Measurements from ENCODE around the gene RGS7. TPM values are rescaled to one million over a fixed set of nuclear protein-coding genes. Genes with fewer than 3 reads are reported as not detected.

Gene RGS7
- polyA plus RNA-seq, 12 donors: 0.07 to 0.14 (median 0.09) TPM; not detected in 9

GRCh38 chr1:241079459-241079858 is 277.5 kb downstream of the RGS7 start:
- no peak for DNase-seq

DNA sequence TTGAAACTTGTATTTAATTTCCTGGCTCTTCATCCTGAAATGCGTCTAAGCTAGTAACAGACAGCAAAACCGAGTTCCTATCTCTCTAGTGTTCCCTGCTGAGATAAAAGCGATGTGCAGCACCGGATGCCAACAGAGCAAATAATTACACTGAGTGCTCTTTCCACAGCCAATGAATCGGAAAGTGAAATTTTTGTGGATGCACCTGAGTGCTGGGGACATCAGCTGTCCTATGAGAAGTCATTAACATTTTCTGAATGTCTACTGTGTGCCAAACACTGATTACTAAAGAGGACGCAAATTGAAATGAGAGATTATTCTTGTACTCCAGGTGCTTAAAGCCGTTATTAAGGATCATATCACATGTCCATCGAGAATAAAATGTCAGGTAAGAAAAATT is 278.0 kb downstream of the RGS7 start:
- no peak for DNase-seq

DNA sequence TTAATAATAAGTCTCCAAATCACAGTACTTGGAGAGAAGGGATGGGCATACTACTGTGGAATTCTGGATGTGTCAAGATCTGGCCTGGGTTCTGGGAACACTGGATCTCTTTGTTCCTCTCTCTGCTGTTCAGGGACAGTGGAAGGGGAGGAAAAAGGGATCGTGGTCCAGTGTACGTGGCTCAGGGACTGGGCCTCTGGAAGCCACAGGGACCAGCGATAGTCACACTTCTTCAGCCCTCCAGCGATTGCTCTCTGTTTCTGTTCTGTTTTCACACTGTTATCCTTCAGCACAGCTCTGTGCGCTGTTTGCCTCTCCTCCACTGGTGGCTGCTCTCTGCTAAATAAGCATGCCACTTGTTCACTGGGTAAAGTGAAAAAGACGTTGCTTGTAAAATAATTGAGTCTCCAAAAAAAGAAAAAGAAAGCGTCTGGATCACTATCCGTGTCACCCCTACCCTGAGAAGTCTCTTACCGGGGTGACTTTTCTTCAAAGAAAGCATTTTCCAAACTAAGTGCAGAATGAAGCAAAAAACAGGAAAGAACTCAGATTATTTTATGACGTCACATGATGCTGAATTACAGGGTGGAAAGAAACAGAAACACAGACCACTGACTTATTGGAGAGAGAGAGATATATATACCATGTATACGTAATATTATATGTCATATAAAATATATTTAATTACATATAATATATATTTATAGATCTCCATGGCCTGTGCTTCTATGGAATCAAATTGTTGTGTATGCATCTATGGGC is 279.4 kb downstream of the RGS7 start:
- DNase-seq: no peak

DNA sequence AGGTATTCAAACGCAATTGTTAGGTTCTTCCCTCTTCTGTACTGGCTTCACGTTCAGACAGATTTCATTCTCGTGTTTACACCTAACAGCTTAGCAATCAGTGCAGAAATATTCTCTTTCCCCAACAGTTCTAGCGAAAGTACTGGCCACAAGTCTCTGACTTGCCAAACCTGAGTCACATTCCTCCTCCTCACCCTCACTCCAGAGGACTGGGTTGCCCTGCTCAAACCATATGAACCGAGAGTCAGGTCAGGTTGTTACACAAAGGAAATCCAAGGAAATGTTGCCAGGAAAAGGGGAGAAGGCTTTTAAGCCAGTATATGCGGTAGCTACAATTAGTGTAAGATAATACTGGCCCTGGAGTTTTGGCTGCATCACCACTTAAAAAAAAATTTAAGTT is 282.5 kb downstream of the RGS7 start:
- no peak for DNase-seq

DNA sequence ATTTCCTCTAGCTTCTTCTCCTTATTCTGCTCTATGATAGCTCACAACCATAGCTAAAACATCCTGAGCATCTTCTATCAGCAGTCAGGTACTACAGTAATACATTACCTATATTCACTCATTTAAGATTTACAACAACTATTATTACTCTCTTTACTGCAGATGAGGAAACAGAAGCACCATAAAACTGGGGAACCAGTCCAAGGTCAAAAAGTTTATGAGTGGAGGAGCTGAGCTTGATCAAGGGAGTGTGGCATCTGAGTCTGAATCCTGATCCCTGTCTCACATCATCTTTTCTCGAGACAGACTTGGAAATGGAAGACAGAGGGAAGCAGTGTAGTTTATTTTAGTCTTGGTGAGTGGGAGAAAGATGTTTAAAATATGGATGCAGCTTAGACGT is 288.6 kb downstream of the RGS7 start:
- no peak for DNase-seq

DNA sequence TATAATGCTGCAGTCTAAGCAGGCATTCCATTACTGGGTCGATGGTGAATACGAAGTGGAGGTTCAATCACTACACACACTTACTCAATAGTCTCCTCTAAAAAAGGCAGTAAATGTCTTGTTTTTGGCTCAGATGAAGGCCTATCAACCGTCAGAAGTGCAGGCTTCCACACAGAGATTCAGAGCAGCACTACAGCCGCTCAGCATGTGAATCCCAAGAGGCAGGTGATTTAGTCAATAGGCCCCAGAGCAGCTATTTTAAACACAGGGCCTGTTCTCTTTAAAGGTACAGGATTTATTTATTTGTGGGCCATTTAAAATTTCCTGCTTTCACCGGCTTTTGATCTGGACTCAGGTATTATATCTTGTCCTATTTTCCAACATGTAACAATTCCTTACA is 293.7 kb downstream of the RGS7 start:
- DNase-seq: no peak

DNA sequence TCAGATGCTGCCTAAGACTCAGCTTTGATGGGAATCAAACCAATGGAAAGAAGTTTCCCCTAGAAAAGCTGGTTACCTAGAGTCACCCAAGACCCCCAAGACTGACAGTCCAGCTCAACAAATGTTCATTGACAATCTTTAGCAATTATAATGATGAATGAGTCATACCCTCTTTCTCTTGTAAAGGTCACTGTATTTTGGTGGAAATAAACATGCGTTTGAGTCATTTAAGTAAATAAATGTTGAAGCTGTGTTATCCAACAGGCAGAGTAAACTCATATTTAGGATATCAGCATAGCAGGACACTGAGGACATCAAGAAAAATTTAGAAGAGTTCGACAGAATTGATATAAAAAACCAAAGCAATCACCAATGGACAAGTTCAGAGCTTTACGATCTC is 295.9 kb downstream of the RGS7 start:
- DNase-seq: no peak

GRCh38 chr1:241048622-241049021 is 308.4 kb downstream of the RGS7 start:
- no peak for DNase-seq

DNA sequence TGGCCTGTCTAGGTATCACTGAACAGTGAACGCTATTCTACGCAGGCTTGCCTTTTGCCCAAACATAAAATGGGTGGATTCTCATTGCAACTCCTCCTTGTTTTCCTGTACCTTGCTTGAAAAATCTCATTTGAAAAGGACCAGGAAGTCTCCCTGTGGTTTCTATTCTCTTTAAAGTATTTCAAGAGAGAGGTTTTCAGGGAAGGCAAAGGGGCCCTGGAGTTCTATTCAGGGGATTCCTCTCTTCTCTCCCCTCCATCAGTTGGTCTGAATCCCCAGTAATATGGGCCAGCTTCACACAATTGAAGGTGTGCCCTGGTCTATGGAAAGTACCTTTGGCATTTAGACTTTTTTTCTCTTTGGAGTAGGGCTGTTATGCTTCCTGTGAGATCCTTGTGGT is 311.3 kb downstream of the RGS7 start:
- no peak for DNase-seq

- no peak for DNase-seq
Measured at GRCh38 chr1:241034203-241034936, 322.6 kb downstream of the RGS7 start.

GRCh38 chr1:241024834-241025233 is 332.2 kb downstream of the RGS7 start:
- DNase-seq: no peak

DNA sequence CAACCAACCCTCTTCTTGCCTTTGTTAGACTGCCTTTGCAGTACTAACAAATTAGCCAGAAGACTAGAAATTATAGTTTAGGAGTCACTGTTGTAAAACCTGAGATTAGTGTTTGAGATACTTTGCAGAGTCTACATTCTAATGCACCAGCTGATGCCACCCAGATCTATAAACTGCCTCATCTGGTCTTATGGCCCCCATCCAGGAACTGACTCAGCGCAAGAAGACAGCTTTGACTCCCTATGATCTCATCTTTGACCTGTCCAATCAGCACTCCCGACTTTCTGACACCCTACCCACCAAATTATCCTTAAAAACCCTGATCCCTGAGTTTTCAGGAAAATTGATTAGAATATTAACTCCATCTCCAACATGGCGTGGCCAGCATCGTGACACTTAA is 334.6 kb downstream of the RGS7 start:
- DNase-seq: no peak

DNA sequence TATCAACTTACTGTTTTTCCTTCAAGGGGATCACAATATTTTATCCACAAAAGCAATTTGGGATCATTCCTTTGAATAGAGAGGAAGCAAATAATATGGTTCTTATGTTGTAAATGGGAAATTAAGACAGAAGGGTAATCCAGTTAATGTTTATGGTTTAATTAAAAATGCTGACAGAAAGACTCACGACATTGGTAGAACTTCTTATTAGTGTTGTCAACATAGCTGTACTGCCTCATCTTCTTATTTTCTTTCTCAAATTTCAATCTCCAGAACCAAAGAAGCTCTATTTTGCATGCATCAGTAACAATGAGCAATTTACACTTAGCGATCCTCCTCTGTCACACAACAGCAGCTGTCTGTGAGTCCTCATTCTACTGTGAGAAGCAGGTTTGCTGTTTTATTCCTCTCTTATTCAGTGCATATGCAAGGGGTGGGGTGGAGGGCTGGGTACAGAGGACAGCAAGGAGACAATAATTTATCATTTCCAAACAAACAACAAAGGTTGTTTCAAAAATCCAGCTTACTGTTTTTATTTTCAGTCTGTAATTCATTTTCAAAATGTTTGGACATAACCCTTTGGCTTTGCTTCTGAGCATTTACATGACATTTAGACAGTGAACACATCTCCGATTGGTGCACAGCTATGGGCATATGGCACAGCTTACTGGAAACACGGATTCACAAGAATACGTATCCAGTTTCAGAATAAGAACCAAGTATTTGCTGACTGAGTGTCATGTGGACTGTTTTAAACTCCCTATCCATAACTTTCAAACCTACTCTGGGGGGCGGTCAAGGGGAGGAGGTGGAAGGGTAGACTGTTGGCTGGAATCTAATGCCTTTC is 335.9 kb downstream of the RGS7 start:
- no peak for DNase-seq

DNA sequence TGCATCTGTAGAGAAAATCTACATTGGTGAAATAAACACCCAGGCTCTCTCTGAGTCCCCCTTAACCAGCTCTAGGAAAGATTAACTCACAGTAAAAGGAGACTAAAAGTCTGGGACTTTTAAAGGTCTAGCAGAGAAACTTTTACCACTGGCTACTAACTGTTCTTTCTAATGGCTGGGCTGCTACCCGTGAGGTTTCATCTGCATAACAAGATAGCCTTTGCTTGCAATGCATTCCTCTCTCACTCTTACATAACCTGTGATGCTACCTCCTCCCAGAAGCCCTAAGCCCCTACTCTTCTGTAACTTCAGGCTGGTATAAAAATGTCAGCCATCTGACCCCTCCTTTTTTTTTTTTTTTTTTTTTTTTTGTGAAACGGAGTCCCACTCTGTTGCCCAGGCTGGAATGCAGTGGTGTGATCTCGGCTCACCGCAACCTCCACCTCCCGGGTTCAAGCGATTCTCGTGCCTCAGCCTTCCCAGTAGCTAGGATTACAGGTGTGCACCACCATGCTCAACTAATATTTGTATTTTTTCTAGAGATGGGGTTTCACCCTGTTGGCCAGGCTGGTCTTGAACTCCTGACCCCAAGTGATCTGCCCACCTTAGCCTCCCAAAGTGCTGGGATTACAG is 344.2 kb downstream of the RGS7 start:
- no peak for DNase-seq

GRCh38 chr1:241007668-241008067 is 349.3 kb downstream of the RGS7 start:
- DNase-seq: no peak

DNA sequence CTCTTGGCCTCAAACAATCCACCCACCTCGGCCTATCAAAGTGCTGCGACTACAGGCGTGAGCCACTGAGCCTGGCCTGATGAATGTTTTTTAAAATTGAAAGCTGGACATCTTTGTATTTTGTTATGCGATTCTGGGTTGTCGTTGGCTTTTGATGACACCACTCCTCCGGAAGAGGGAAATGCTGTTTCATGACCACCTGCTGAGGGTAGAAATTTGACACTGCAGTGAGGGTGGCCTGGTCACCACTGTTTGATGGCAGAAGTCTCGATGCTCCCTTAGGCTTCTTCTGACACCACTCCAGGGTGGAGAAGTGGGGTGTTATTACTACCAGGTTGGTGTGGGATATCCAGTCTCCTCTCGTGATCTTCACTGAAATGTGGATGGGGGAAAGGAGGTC is 357.2 kb downstream of the RGS7 start:
- DNase-seq: no peak

DNA sequence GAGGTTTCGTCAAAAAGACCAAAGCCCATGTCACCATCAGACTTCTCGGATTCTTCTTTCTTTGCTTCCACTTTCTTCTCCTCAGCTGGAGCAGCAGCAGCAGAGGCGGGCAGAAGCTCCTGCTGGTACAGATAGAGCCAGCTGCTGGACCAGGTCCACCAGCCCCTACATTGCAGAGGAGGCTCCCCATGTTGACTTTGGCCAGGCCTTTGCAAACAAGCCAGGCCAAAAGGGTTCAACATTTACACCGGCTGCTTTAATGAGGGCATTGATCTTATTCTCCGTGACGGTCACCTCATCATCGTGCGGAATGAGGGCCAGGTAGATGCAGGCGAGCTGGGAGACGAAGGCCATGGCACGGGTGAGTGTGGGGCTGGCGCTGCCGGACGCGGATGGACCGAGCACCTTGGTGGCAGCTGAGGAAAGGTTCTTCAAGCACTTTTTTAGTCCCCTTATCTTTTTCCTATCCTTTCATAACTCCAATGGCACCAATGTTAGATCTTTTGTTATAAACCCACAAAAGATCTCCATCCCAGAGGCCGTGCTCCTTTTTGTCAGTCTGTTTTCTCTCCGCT is 358.5 kb downstream of the RGS7 start:
- no peak for DNase-seq

- DNase-seq: no peak
Measured at GRCh38 chr1:240998024-240998423, 359.0 kb downstream of the RGS7 start.

GRCh38 chr1:240993004-240993403 is 364.0 kb downstream of the RGS7 start:
- no peak for DNase-seq

DNA sequence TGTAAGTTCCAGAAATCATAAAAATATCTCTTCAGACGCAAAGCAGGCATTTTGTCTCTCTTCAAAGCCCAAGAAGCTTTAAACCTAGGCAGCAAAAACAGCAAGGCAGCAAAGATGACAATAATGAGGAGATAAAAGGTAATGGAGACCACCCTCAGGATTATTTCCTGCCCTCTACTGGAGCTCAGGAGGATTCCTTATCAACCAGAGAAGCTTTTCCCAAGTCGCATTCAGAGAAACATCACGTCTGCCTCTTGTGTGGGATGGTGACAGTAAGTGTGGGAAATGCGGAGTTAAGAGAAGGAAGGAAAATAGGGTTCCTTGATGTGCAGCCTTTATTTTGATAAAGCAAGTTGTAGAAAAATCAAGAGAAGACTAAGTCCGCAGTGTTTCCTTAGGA is 365.8 kb downstream of the RGS7 start:
- no peak for DNase-seq

DNA sequence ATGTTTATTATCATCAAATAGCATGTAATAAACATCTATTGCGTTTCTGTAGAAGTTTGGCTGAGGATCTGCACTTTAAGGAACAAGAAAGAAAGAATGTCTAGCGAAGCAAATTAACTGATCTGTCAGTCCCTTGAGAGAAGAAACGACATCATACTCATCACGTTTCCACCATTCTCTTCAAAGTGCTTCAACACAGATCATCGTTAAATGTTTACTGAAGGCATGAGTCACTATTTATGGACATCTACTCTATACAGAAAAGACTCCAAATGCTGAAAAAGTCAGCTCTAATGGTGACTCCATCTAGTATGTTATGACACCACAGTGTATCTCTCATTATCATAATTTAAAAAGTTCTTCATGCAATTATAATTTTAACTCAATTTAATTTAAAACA is 369.1 kb downstream of the RGS7 start:
- DNase-seq: no peak

DNA sequence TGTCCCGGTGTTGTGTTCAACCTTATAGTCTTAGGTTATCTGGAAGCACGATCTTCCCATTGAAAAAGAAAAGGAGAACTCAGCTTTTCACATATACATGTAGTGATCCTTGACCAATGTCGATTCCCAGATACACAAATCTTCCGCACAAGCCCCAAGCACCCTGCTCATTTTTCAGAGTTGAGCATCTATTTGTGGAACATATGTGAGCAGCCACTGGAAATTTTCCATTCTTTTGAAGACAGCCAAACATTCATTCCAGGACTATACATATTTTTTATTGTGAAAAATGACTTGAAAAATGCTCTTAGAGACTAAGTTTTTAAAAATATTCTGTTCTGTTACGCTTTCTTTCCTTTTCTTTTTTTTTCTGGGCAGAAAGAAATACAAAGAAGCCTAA is 371.9 kb downstream of the RGS7 start:
- DNase-seq: no peak

Data from muscle of arm (tissue), 12 donors.